Liver (tissue), 9 donors: ENCODE data around the gene C1orf210. TPM values are rescaled to one million over a fixed set of nuclear protein-coding genes. Genes with fewer than 3 reads are reported as not detected.

Source experiments
- DNase-seq: peaks from one replicate; pipeline ENCODE4 v3.0.0-alpha.2; 2017; ENCODE audit warnings: low spot score
- H3K27ac ChIP-seq, 2 donors: one replicate each; pipeline ENCODE4 v1.7.0; 2013; ENCODE audit warnings: inconsistent platforms in 2 of 2, low read length in 2 of 2, control low read depth in 1 of 2, low read depth in 1 of 2, mild to moderate bottlenecking in 1 of 2
- H3K27me3 ChIP-seq, 4 donors: one replicate each; pipeline versions ENCODE4 v1.6.1 to v1.7.0; 2013; ENCODE audit warnings: low read length in 3 of 4, inconsistent platforms in 1 of 4, mild to moderate bottlenecking in 1 of 4, moderate library complexity in 1 of 4; ENCODE audit not compliant: control insufficient read depth in 4 of 4, insufficient read depth in 4 of 4
- H3K36me3 ChIP-seq, 4 donors: one replicate each; pipeline versions ENCODE4 v1.6.1 to v1.7.0; 2013; ENCODE audit warnings: low read length in 3 of 4, mild to moderate bottlenecking in 3 of 4, low read depth in 1 of 4, moderate library complexity in 1 of 4; ENCODE audit not compliant: control insufficient read depth in 4 of 4, insufficient read depth in 3 of 4
- H3K4me1 ChIP-seq, 4 donors: one replicate each; pipeline versions ENCODE4 v1.6.1 to v1.7.0; 2013; ENCODE audit warnings: low read length in 3 of 4, mild to moderate bottlenecking in 3 of 4, moderate library complexity in 1 of 4; ENCODE audit not compliant: control insufficient read depth in 4 of 4, insufficient read depth in 4 of 4
- H3K4me3 ChIP-seq, 3 donors: one replicate each; pipeline versions ENCODE4 v1.6.1 to v1.7.0; 2013; ENCODE audit warnings: low read length in 3 of 3, control low read depth in 1 of 3, low read depth in 1 of 3, mild to moderate bottlenecking in 1 of 3
- H3K9ac ChIP-seq, 2 donors: one replicate each; pipeline ENCODE4 v1.7.0; 2013; ENCODE audit warnings: low read length in 2 of 2, mild to moderate bottlenecking in 2 of 2, moderate library complexity in 2 of 2, control low read depth in 1 of 2, low read depth in 1 of 2
- H3K9me3 ChIP-seq, 4 donors: one replicate each; pipeline versions ENCODE4 v1.6.1 to v1.7.0; 2013; ENCODE audit warnings: low read length in 3 of 4; ENCODE audit not compliant: control insufficient read depth in 4 of 4
- EGR1 ChIP-seq, 2 donors: IDR thresholded peaks; 2 replicates each; pipeline ENCODE4 v1.6.1; 2016 to 2018; ENCODE audit warnings: antibody characterized with exemption in 2 of 2, low read depth in 2 of 2
- FOXA1 ChIP-seq: IDR thresholded peaks from 2 replicates; pipeline ENCODE4 v1.6.1; 2016; ENCODE audit warnings: antibody characterized with exemption
- GABPA ChIP-seq, 2 donors: IDR thresholded peaks in 1 of 2; conservative IDR thresholded peaks in 1 of 2; 2 replicates each; pipeline ENCODE4 v1.6.1; 2016; ENCODE audit warnings: antibody characterized with exemption in 2 of 2, mild to moderate bottlenecking in 1 of 2, moderate library complexity in 1 of 2
- HNF4A ChIP-seq, 2 donors: conservative IDR thresholded peaks; 2 replicates each; pipeline ENCODE4 v1.6.1; 2016; ENCODE audit warnings: antibody characterized with exemption in 2 of 2, mild to moderate bottlenecking in 2 of 2
- HNF4G ChIP-seq: IDR thresholded peaks from 2 replicates; pipeline ENCODE4 v1.6.1; 2016; ENCODE audit warnings: antibody characterized with exemption
- JUND ChIP-seq, 2 donors: IDR thresholded peaks; 2 replicates each; pipeline ENCODE4 v1.6.1; 2016; ENCODE audit warnings: antibody characterized with exemption in 2 of 2
- NR2F2 ChIP-seq: IDR thresholded peaks from 2 replicates; pipeline ENCODE4 v1.6.1; 2016; ENCODE audit warnings: antibody characterized with exemption
- RAD21 ChIP-seq, 2 donors: IDR thresholded peaks; 2 replicates each; pipeline ENCODE4 v1.6.1; 2016; ENCODE audit warnings: antibody characterized with exemption in 2 of 2, mild to moderate bottlenecking in 2 of 2
- SP1 ChIP-seq: IDR thresholded peaks from 2 replicates; pipeline ENCODE4 v1.6.1; 2018; ENCODE audit warnings: antibody characterized with exemption, mild to moderate bottlenecking
- YY1 ChIP-seq: IDR thresholded peaks from 2 replicates; pipeline ENCODE4 v1.6.1; 2016; ENCODE audit warnings: antibody characterized with exemption, mild to moderate bottlenecking
- WGBS: extraction: QIAGEN DNeasy Blood & Tissue Kit; methylation state at CpG from one replicate; pipeline ENCODE4 v1.1.7; 2013; 5-methylcytosine and 5-hydroxymethylcytosine counted together
- polyA plus RNA-seq, 2 donors: library from polyadenylated mRNA; stranded (reverse) in 1 of 2; unstranded in 1 of 2; fragments of 200-250 nt in 1 of 2; fragments of >200 nt in 1 of 2; fragmentation: Nextera tagmentation in 1 of 2; extraction: Ambion mirVana in 1 of 2; gene quantifications; one replicate each; pipeline versions ENCODE4 v1.2.1 to v1.2.3, GENCODE V29; 2013 to 2015
- total RNA-seq, 2 donors: library from RNA; depleted of rRNA; stranded (reverse); fragments of >200 nt; gene quantifications; one replicate each; pipeline ENCODE4 v1.2.3, GENCODE V29; 2014
- TF ChIP-seq, protein P1 (sequence below): IDR thresholded peaks from 2 replicates; pipeline ENCODE4 v1.6.1; 2016; ENCODE audit warnings: antibody characterized with exemption, mild to moderate bottlenecking
- TF ChIP-seq, protein P2 (sequence below): IDR thresholded peaks from 2 replicates; pipeline ENCODE4 v1.6.1; 2016; ENCODE audit warnings: antibody characterized with exemption
- TF ChIP-seq, protein P3 (sequence below): IDR thresholded peaks from 2 replicates; pipeline ENCODE4 v1.6.1; 2016; ENCODE audit warnings: antibody characterized with exemption
- TF ChIP-seq, protein P4 (sequence below): IDR thresholded peaks from 2 replicates; pipeline ENCODE4 v1.6.1; 2016; ENCODE audit warnings: antibody characterized with exemption
- TF ChIP-seq, protein P5 (sequence below): fragments of 150-350 bp; IDR thresholded peaks from 2 replicates; pipeline ENCODE4 v1.5.1; 2017; ENCODE audit warnings: improper control_type of control experiment, low read depth, low read length; ENCODE audit not compliant: missing input control
- donor health status: healthy.
- donor health status: healthy.
- donor health status: healthy.
- donor health status: healthy.
- donor health status: healthy.

Gene C1orf210
- total and polyA plus RNA-seq, 4 donors, result 0.75 to 5.0 (median 1.2) TPM

DNA sequence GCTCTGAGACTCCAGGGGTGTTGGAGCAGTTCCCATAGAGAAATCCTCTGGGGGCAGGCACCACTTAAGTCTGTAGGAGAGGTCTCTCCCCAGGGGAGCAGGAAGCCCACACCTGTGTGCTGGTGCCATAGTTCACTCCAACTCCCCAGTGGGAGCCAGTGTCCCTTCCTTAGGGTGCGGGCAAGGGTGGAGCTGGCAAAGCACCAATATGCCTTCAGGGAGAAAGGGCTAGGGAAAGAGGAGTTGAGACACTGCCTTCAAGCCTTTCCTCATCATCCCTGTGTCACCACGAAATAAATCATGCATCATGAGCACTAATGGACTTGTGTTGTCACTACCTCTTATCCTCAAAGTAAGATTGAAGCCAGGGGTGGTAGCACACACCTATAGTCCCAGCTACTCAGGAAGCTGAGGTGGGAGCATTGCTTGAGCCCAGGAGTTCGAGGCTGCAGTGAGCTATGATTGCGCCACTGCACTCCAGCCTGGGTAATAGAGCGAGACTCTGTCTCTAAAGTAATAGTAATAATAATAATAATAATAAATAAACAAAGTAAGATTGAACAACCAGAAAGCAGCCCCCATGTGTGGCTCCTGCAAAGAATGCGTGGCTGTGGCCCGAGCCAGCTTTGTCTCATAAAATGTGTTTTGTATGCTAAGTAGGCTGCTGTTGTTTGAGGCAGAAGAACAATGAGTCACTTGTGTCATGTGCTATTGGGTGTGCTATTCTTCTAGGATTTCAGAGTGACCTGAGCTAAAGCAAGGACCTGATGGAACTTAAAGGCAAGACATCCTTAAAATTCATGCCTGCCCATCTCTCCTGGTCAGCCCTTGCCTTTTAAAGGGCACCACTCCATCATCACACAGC is 8.7 kb upstream of the C1orf210 start (continued):
- TF ChIP-seq, protein P1, sequence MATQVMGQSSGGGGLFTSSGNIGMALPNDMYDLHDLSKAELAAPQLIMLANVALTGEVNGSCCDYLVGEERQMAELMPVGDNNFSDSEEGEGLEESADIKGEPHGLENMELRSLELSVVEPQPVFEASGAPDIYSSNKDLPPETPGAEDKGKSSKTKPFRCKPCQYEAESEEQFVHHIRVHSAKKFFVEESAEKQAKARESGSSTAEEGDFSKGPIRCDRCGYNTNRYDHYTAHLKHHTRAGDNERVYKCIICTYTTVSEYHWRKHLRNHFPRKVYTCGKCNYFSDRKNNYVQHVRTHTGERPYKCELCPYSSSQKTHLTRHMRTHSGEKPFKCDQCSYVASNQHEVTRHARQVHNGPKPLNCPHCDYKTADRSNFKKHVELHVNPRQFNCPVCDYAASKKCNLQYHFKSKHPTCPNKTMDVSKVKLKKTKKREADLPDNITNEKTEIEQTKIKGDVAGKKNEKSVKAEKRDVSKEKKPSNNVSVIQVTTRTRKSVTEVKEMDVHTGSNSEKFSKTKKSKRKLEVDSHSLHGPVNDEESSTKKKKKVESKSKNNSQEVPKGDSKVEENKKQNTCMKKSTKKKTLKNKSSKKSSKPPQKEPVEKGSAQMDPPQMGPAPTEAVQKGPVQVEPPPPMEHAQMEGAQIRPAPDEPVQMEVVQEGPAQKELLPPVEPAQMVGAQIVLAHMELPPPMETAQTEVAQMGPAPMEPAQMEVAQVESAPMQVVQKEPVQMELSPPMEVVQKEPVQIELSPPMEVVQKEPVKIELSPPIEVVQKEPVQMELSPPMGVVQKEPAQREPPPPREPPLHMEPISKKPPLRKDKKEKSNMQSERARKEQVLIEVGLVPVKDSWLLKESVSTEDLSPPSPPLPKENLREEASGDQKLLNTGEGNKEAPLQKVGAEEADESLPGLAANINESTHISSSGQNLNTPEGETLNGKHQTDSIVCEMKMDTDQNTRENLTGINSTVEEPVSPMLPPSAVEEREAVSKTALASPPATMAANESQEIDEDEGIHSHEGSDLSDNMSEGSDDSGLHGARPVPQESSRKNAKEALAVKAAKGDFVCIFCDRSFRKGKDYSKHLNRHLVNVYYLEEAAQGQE, result no peak

DNA sequence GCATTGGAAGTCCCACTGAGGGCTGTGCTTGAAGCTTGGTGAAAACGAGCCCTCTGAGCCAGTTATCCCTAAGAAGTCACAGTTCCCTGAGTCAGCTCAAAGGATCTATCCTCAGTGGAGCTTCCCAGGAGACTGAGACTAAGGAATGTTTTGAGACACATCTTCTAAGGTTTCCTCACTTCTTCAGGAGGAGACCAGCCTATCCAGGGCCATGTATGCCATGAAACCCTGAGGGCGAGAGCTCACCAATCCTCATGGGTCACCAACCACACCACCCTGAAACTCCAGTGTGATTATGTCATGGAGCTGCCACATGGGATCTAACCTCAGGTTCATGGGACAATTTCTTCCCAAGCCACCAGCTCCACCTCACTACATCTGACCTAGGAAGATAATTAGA is 7.8 kb upstream of the C1orf210 start:
- Histone ChIP-seq H3K27me3 (no peaks in the 10 kb centered on the region), H3K4me1 (peaks cover 0 to 18% (median 6%) of the 10 kb centered on the region in 4 donors), H3K4me3 (no peak overlapping the region), H3K9ac (no peak overlapping the region), H3K36me3 (no peaks in the 10 kb centered on the region), H3K27ac (no peak overlapping the region), H3K9me3 (no peaks in the 10 kb centered on the region)
- 89% methylated on average over 2 of the region's 2 CpGs for WGBS
- TF ChIP-seq, protein P2, sequence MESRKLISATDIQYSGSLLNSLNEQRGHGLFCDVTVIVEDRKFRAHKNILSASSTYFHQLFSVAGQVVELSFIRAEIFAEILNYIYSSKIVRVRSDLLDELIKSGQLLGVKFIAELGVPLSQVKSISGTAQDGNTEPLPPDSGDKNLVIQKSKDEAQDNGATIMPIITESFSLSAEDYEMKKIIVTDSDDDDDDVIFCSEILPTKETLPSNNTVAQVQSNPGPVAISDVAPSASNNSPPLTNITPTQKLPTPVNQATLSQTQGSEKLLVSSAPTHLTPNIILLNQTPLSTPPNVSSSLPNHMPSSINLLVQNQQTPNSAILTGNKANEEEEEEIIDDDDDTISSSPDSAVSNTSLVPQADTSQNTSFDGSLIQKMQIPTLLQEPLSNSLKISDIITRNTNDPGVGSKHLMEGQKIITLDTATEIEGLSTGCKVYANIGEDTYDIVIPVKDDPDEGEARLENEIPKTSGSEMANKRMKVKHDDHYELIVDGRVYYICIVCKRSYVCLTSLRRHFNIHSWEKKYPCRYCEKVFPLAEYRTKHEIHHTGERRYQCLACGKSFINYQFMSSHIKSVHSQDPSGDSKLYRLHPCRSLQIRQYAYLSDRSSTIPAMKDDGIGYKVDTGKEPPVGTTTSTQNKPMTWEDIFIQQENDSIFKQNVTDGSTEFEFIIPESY, result no peak
- no peak for DNase-seq

DNA sequence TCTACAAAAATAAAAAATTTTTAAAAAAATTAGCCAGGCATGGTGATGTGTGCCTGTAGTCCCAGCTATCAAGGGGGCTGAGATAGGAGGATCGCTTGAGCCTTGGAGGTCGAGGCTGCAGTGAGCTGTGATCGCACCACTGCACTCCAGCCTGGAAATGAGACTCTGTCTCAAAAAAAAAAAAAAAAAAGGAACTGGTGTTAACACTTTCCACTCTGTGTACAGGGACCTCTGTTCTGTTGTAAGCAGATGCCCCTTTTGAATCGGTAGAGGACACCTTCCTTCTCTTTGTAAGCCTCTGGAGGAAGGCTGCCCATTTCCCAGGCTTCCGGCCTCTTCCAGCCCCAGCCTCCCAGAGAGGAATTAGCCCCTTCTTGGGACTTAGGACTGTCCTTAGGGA is 7.3 kb upstream of the C1orf210 start:
- peaks cover 0 to 18% (median 6%) of the 10 kb centered on the region in 4 donors for H3K4me1 ChIP-seq
- WGBS, result 88% methylated on average over 5 of the region's 5 CpGs
- H3K4me3 ChIP-seq, result no peak overlapping the region
- H3K36me3 ChIP-seq, result no peaks in the 10 kb centered on the region
- no peak for DNase-seq
- no peaks in the 10 kb centered on the region for H3K9me3 ChIP-seq
- no peaks in the 10 kb centered on the region for H3K27me3 ChIP-seq
- H3K27ac ChIP-seq, result no peak overlapping the region
- no peak overlapping the region for H3K9ac ChIP-seq
- TF ChIP-seq SP1 (no peak), NR2F2 (no peak), HNF4A (conservative IDR thresholded peaks at IDR 0.05) (no peak), JUND (IDR thresholded peaks at IDR 0.05) (no peak), FOXA1 (no peak), YY1 (no peak), EGR1 (IDR thresholded peaks at IDR 0.05; ENCODE audit: low read depth in 2 of 2) (no peak), HNF4G (no peak), RAD21 (IDR thresholded peaks at IDR 0.05) (no peak), GABPA (IDR thresholded peaks at IDR 0.05 in 1 of 2, conservative IDR thresholded peaks at IDR 0.05 in 1 of 2) (no peak)
- TF ChIP-seq, protein P1, result no peak
- TF ChIP-seq, protein P3, sequence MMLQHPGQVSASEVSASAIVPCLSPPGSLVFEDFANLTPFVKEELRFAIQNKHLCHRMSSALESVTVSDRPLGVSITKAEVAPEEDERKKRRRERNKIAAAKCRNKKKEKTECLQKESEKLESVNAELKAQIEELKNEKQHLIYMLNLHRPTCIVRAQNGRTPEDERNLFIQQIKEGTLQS, result no peak
- TF ChIP-seq, protein P4, sequence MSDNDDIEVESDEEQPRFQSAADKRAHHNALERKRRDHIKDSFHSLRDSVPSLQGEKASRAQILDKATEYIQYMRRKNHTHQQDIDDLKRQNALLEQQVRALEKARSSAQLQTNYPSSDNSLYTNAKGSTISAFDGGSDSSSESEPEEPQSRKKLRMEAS, result no peak
- TF ChIP-seq, protein P2, result no peak
- TF ChIP-seq, protein P5, sequence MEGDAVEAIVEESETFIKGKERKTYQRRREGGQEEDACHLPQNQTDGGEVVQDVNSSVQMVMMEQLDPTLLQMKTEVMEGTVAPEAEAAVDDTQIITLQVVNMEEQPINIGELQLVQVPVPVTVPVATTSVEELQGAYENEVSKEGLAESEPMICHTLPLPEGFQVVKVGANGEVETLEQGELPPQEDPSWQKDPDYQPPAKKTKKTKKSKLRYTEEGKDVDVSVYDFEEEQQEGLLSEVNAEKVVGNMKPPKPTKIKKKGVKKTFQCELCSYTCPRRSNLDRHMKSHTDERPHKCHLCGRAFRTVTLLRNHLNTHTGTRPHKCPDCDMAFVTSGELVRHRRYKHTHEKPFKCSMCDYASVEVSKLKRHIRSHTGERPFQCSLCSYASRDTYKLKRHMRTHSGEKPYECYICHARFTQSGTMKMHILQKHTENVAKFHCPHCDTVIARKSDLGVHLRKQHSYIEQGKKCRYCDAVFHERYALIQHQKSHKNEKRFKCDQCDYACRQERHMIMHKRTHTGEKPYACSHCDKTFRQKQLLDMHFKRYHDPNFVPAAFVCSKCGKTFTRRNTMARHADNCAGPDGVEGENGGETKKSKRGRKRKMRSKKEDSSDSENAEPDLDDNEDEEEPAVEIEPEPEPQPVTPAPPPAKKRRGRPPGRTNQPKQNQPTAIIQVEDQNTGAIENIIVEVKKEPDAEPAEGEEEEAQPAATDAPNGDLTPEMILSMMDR, result no peak
